Heart right ventricle (tissue), 16 donors: ENCODE results near the gene MAPK13. TPM values are rescaled to one million over a fixed set of nuclear protein-coding genes. Genes with fewer than 3 reads are reported as not detected.

Source experiments
- ATAC-seq, 8 donors: fragments of 200-7000 bp; cut with Tn5 transposase; one replicate each; pipeline ENCODE4 v1.9.1; 2020; ENCODE audit warnings: mild to moderate bottlenecking in 8 of 8, moderate library complexity in 8 of 8, moderate number of reproducible peaks in 1 of 8
- DNase-seq, 2 donors: peaks; one replicate each; pipeline ENCODE4 v3.0.0-alpha.2; 2020
- H3K27ac ChIP-seq, 10 donors: fragments of 200-600 bp; sonication (generic) in 2 of 10; one replicate each; pipeline versions ENCODE4 v1.5.0 to v1.8.0; 2020 to 2022; ENCODE audit warnings: mild to moderate bottlenecking in 3 of 10
- H3K27me3 ChIP-seq, 7 donors: fragments of 200-600 bp; one replicate each; pipeline ENCODE4 v1.8.0; 2021 to 2022; ENCODE audit warnings: mild to moderate bottlenecking in 2 of 7
- H3K36me3 ChIP-seq, 9 donors: fragments of 200-600 bp; sonication (generic) in 1 of 9; one replicate each; pipeline versions ENCODE4 v1.5.0 to v1.8.0; 2020 to 2022; ENCODE audit warnings: mild to moderate bottlenecking in 2 of 9
- H3K4me1 ChIP-seq, 9 donors: fragments of 200-600 bp; sonication (generic) in 1 of 9; one replicate each; pipeline versions ENCODE4 v1.5.0 to v1.8.0; 2020 to 2022; ENCODE audit warnings: mild to moderate bottlenecking in 4 of 9
- H3K4me3 ChIP-seq, 10 donors: fragments of 200-600 bp; sonication (generic) in 2 of 10; one replicate each; pipeline versions ENCODE4 v1.5.0 to v1.8.0; 2020 to 2022; ENCODE audit warnings: mild to moderate bottlenecking in 7 of 10, moderate library complexity in 2 of 10
- H3K9me3 ChIP-seq, 11 donors: fragments of 200-600 bp in 10 of 11; sonication (generic) in 2 of 11; one replicate each; pipeline versions ENCODE4 v1.5.0 to v1.8.0; 2013 to 2022; ENCODE audit warnings: mild to moderate bottlenecking in 2 of 11, control low read depth in 1 of 11, moderate library complexity in 1 of 11
- CTCF ChIP-seq, 9 donors: fragments of 200-600 bp; sonication (generic) in 2 of 9; IDR thresholded peaks; one replicate each; pipeline versions ENCODE4 v1.5.0 to v1.8.0; 2021 to 2022; ENCODE audit warnings: antibody characterized with exemption in 9 of 9, mild to moderate bottlenecking in 5 of 9, moderate library complexity in 1 of 9
- WGBS, 2 donors: extraction: QIAGEN DNeasy Blood & Tissue Kit; methylation state at CpG; one replicate each; pipeline ENCODE4 v1.1.7; 2013; ENCODE audit warnings: inconsistent platforms in 1 of 2; 5-methylcytosine and 5-hydroxymethylcytosine counted together
- intact Hi-C, 10 donors: fragments of 100-400 bp; cut with DNase I; formaldehyde crosslinking; loops; one replicate each; pipeline versions ENCODE4 v1.11.1 to v1.14.2; 2022
- polyA plus RNA-seq, 2 donors: library from polyadenylated mRNA; stranded (reverse); fragments of 200-250 nt; gene quantifications; one replicate each; pipeline ENCODE4 v1.2.3, GENCODE V29; 2013
- total RNA-seq, 10 donors: library from RNA; stranded (reverse); fragmentation: NEBNext Ultra II Directional in 3 of 10; extraction: Animal tissue kit (Norgen Biotek cat#: 25700) in 3 of 10; gene quantifications; one replicate each; pipeline versions ENCODE4 v1.2.1 to v1.2.4, GENCODE V29; 2021 to 2023
- donor health status: Arrhythmogenic right ventricular cardiomyopathy.
- donor health status: ischemic (EF 13 %, LVEDD 7.1; RV severe dilation, severe dysfunction).
- donor health status: healthy with polysubstance abuse.
- donor health status: DM: no; HTN: yes; CAD: no.
- donor health status: DM: no; HTN: no; CAD: no.
- donor health status: ischemic (EF 25% LVEDD 6.9; RV normal size, moderate dysfunction).
- donor health status: ischemic (EF 25% LVEDD 5.7; RV mildly dilated, moderate dysfunction).
- donor health status: healthy.
- donor health status: DM: yes; HTN: yes; CAD: no.
- donor health status: Ischemic cardiomyopathy.
- donor health status: ischemic (EF 35%, LVEDD 5.7; RV mildly dilated, moderate dysfunction).
- donor health status: nonischemic (EF 11% LVEDD 7.7; RV severe dilation, severe dysfunction).
- donor health status: DM: yes; HTN: yes; CAD: no.
- donor health status: PGD.
- donor health status: ischemic (EF 29% LVEDD 5.4; RV normal size, mild dysfunction).
- donor health status: nonischemic (EF 23%, LVEDD 6.1; RV moderate dilation, normal function).

MAPK13 gene
- total and polyA plus RNA-seq, 12 donors = 0.11 to 5.0 (median 0.83) TPM

- ATAC-seq = no peak
- no peak for DNase-seq
- TF ChIP-seq CTCF (IDR thresholded peaks at IDR 0.05) = no peak
- no peaks in the 10 kb centered on the region for H3K36me3 ChIP-seq
- no peak overlapping the region for H3K27ac ChIP-seq
- H3K4me1 ChIP-seq = peaks cover 0 to 9% (median 0%) of the 10 kb centered on the region in 9 donors
- intact Hi-C loops = no loop called here
- WGBS, 2 donors = 65 to 67% methylated on average over 2 of the region's 2 CpGs
- H3K9me3 ChIP-seq = peaks cover 0 to 11% (median 3%) of the 10 kb centered on the region in 11 donors
- H3K4me3 ChIP-seq = no peak overlapping the region
- no peaks in the 10 kb centered on the region for H3K27me3 ChIP-seq
Measured at GRCh38 chr6:36187446-36187845, 57.1 kb downstream of the MAPK13 start.

Other genes starting within 250 kb of the MAPK13 start
- 10 to 100 TPM; 13.8 to 25.6 (median 17.8) TPM for gene SRPK1, start 209.4 kb upstream of the MAPK13 start, total RNA-seq
- 1 to 10 TPM; 6.0 to 6.6 TPM for gene SRPK1, start 209.4 kb upstream of the MAPK13 start, polyA plus RNA-seq
- under 1 TPM in 5 of 10 donors, not detected in 5; 0.07 to 0.11 (median 0.10) TPM for gene SLC26A8, start 105.9 kb upstream of the MAPK13 start, total RNA-seq
- gene SLC26A8, start 105.9 kb upstream of the MAPK13 start, polyA plus RNA-seq = under 1 TPM in 1 of 2 donors, not detected in 1; 0.03 TPM
- 10 to 100 TPM; 25.0 to 38.1 (median 29.4) TPM for gene MAPK14, start 102.7 kb upstream of the MAPK13 start, total RNA-seq
- gene MAPK14, start 102.7 kb upstream of the MAPK13 start, polyA plus RNA-seq = 10 to 100 TPM in 1 of 2 donors, 1 to 10 TPM in 1; 9.2 to 18.2 TPM
- 10 to 100 TPM; 14.1 to 20.5 (median 16.2) TPM for gene BRPF3, start 66.2 kb downstream of the MAPK13 start, total RNA-seq
- 1 to 10 TPM; 6.3 to 8.5 TPM for gene BRPF3, start 66.2 kb downstream of the MAPK13 start, polyA plus RNA-seq
- gene PNPLA1, start 139.5 kb downstream of the MAPK13 start, total RNA-seq = under 1 TPM in 2 of 10 donors, not detected in 8; 0.21 to 0.28 TPM
- not detected for gene PNPLA1, start 139.5 kb downstream of the MAPK13 start, polyA plus RNA-seq
- not detected for gene BNIP5, start 206.4 kb downstream of the MAPK13 start, total RNA-seq
- not detected for gene BNIP5, start 206.4 kb downstream of the MAPK13 start, polyA plus RNA-seq